ENCODE data around the gene ADAMTS20. TPM values are rescaled to one million over a fixed set of nuclear protein-coding genes. Genes with fewer than 3 reads are reported as not detected.

Gene ADAMTS20
- total and polyA plus RNA-seq, 2 donors (not counting 1 experiment from before 2014, with no cell fraction given) = not detected

- peak in 1 of 2 donors; percentile 28 for DNase-seq (ENCODE audit: low read depth in 2 of 2)
- H3K9ac ChIP-seq (ENCODE audit: insufficient read depth, low read length) = no peak overlapping the region
- no peaks in the 10 kb centered on the region for H3K79me2 ChIP-seq (ENCODE audit: control insufficient read depth, insufficient read depth, low read length)
- TF ChIP-seq EZH2 (IDR thresholded peaks at IDR 0.05; ENCODE audit: low read length, missing control alignments) (no peak), CTCF (conservative IDR thresholded peaks at IDR 0.05 in 1 of 2, IDR thresholded peaks at IDR 0.05 in 1 of 2; ENCODE audit: low read depth in 1 of 2, low read length in 2 of 2) (no peak)
- H3K27ac ChIP-seq (ENCODE audit: insufficient read depth, low read length) = no peak overlapping the region
- no peak overlapping the region for H3K4me2 ChIP-seq (ENCODE audit: extremely low read depth, insufficient read depth, low read length)
- no peaks in the 10 kb centered on the region for H3K36me3 ChIP-seq (ENCODE audit: control insufficient read depth, insufficient read depth, low read length)
- H2AFZ ChIP-seq (ENCODE audit: low read length) = no peak overlapping the region
- H3K27me3 ChIP-seq (ENCODE audit: control insufficient read depth, insufficient read depth, low read length) = no peaks in the 10 kb centered on the region
- H4K20me1 ChIP-seq (ENCODE audit: control insufficient read depth, extremely low read depth, insufficient read depth, low read length) = no peaks in the 10 kb centered on the region
- no peaks in the 10 kb centered on the region for H3K9me3 ChIP-seq (ENCODE audit: control insufficient read depth, insufficient read depth, low read depth, low read length)
- H3K4me1 ChIP-seq (ENCODE audit: control insufficient read depth, extremely low read depth, insufficient read depth, low read length) = no peaks in the 10 kb centered on the region
- H3K4me3 ChIP-seq (replicated peaks in 1 of 4; ENCODE audit: control extremely low read depth in 1 of 4, insufficient read depth in 1 of 4, low read depth in 3 of 4, low read length in 4 of 4) = no peak overlapping the region
Measured at GRCh38 chr12:43357141-43357540, 194.9 kb downstream of the ADAMTS20 start.

- H3K79me2 ChIP-seq (ENCODE audit: control insufficient read depth, insufficient read depth, low read length) = no peaks in the 10 kb centered on the region
- no peaks in the 10 kb centered on the region for H3K4me1 ChIP-seq (ENCODE audit: control insufficient read depth, extremely low read depth, insufficient read depth, low read length)
- no peak for TF ChIP-seq CTCF (conservative IDR thresholded peaks at IDR 0.05 in 1 of 2, IDR thresholded peaks at IDR 0.05 in 1 of 2; ENCODE audit: low read depth in 1 of 2, low read length in 2 of 2)
- no peak for TF ChIP-seq EZH2 (IDR thresholded peaks at IDR 0.05; ENCODE audit: low read length, missing control alignments)
- H3K27ac ChIP-seq (ENCODE audit: insufficient read depth, low read length) = no peak overlapping the region
- no peaks in the 10 kb centered on the region for H3K27me3 ChIP-seq (ENCODE audit: control insufficient read depth, insufficient read depth, low read length)
- no peak overlapping the region for H3K4me2 ChIP-seq (ENCODE audit: extremely low read depth, insufficient read depth, low read length)
- DNase-seq (ENCODE audit: low read depth in 2 of 2) = no peak
- no peaks in the 10 kb centered on the region for H3K9me3 ChIP-seq (ENCODE audit: control insufficient read depth, insufficient read depth, low read depth, low read length)
- H3K4me3 ChIP-seq (replicated peaks in 1 of 4; ENCODE audit: control extremely low read depth in 1 of 4, insufficient read depth in 1 of 4, low read depth in 3 of 4, low read length in 4 of 4) = no peak overlapping the region
- H4K20me1 ChIP-seq (ENCODE audit: control insufficient read depth, extremely low read depth, insufficient read depth, low read length) = no peaks in the 10 kb centered on the region
- no peak overlapping the region for H3K9ac ChIP-seq (ENCODE audit: insufficient read depth, low read length)
- no peak overlapping the region for H2AFZ ChIP-seq (ENCODE audit: low read length)
- H3K36me3 ChIP-seq (ENCODE audit: control insufficient read depth, insufficient read depth, low read length) = no peaks in the 10 kb centered on the region
Measured at GRCh38 chr12:43352001-43352400, 200.0 kb downstream of the ADAMTS20 start.

- H3K4me3 ChIP-seq (replicated peaks in 1 of 4; ENCODE audit: control extremely low read depth in 1 of 4, insufficient read depth in 1 of 4, low read depth in 3 of 4, low read length in 4 of 4) = no peak overlapping the region
- no peaks in the 10 kb centered on the region for H4K20me1 ChIP-seq (ENCODE audit: control insufficient read depth, extremely low read depth, insufficient read depth, low read length)
- H3K4me1 ChIP-seq (ENCODE audit: control insufficient read depth, extremely low read depth, insufficient read depth, low read length) = no peaks in the 10 kb centered on the region
- H3K9me3 ChIP-seq (ENCODE audit: control insufficient read depth, insufficient read depth, low read depth, low read length) = no peaks in the 10 kb centered on the region
- H3K9ac ChIP-seq (ENCODE audit: insufficient read depth, low read length) = no peak overlapping the region
- peak in 1 of 2 donors; percentile 43 for DNase-seq (ENCODE audit: low read depth in 2 of 2)
- no peak overlapping the region for H3K27ac ChIP-seq (ENCODE audit: insufficient read depth, low read length)
- H3K36me3 ChIP-seq (ENCODE audit: control insufficient read depth, insufficient read depth, low read length) = no peaks in the 10 kb centered on the region
- TF ChIP-seq EZH2 (IDR thresholded peaks at IDR 0.05; ENCODE audit: low read length, missing control alignments) = no peak
- TF ChIP-seq CTCF (conservative IDR thresholded peaks at IDR 0.05 in 1 of 2, IDR thresholded peaks at IDR 0.05 in 1 of 2; ENCODE audit: low read depth in 1 of 2, low read length in 2 of 2) = peak in 1 of 2 donors; percentile 44
- H3K27me3 ChIP-seq (ENCODE audit: control insufficient read depth, insufficient read depth, low read length) = no peaks in the 10 kb centered on the region
- no peak overlapping the region for H2AFZ ChIP-seq (ENCODE audit: low read length)
- H3K4me2 ChIP-seq (ENCODE audit: extremely low read depth, insufficient read depth, low read length) = no peak overlapping the region
- H3K79me2 ChIP-seq (ENCODE audit: control insufficient read depth, insufficient read depth, low read length) = no peaks in the 10 kb centered on the region
Measured at GRCh38 chr12:43349863-43350262, 202.1 kb downstream of the ADAMTS20 start.

Data from fibroblast of lung (primary cell).